PFSK-1 (cell line): ENCODE results near the gene CSF1.

Source experiments
- FOXP2 ChIP-seq: optimal IDR thresholded peaks from 2 replicates; pipeline ENCODE3; 2011; ENCODE audit warnings: borderline replicate concordance, control low read depth, inconsistent platforms; ENCODE audit not compliant: insufficient read depth; ENCODE audit errors: extremely low read length, extremely low read depth
- POLR2AphosphoS5 ChIP-seq: IDR thresholded peaks from 2 replicates; pipeline ENCODE4 v1.6.1; 2012; ENCODE audit warnings: low read depth, mild to moderate bottlenecking, control low read depth, low read length, moderate library complexity
- SIN3A ChIP-seq: IDR thresholded peaks from 2 replicates; pipeline ENCODE4 v1.6.1; 2012; ENCODE audit warnings: mild to moderate bottlenecking, low read length, moderate library complexity, borderline replicate concordance; ENCODE audit not compliant: insufficient read depth
- TAF1 ChIP-seq: IDR thresholded peaks from 2 replicates; pipeline ENCODE4 v1.6.1; 2012; ENCODE audit warnings: low read length, control low read depth, borderline replicate concordance; ENCODE audit not compliant: insufficient read depth
- TF ChIP-seq, protein P1 (sequence below), 2 experiments: IDR thresholded peaks; 2 replicates each; pipeline versions ENCODE4 v1.6.1 to v1.8.0; 2011 to 2012; ENCODE audit warnings: low read depth in 2 of 2, low read length in 2 of 2, control low read depth in 1 of 2, inconsistent platforms in 1 of 2, mild to moderate bottlenecking in 1 of 2, moderate library complexity in 1 of 2; ENCODE audit not compliant: insufficient read depth in 1 of 2

DNA sequence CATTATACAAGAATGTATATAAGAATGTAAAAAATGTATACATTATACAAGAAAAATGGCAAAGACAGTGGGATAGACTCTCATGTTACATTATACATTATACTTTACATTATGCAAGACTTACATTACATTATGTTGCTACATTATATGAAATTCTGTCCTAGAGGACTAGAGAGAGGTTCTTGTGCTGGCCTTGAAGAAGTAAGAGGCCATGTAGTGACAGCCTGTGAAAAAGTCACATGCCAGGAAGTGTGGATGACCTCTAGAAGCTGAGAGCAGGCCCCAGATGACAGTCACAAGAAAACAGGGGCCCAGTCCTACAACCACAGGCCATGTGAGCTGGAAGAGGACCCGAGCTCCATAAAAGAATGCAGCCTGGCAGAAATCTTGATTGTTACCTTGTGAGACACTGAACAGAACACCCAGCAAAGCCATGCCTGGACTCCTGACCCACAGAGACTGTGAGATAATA lies 43.4 kb downstream of the CSF1 start:
- no peak for TF ChIP-seq SIN3A
- no peak for TF ChIP-seq POLR2AphosphoS5
- TF ChIP-seq TAF1: no peak
- TF ChIP-seq, protein P1, sequence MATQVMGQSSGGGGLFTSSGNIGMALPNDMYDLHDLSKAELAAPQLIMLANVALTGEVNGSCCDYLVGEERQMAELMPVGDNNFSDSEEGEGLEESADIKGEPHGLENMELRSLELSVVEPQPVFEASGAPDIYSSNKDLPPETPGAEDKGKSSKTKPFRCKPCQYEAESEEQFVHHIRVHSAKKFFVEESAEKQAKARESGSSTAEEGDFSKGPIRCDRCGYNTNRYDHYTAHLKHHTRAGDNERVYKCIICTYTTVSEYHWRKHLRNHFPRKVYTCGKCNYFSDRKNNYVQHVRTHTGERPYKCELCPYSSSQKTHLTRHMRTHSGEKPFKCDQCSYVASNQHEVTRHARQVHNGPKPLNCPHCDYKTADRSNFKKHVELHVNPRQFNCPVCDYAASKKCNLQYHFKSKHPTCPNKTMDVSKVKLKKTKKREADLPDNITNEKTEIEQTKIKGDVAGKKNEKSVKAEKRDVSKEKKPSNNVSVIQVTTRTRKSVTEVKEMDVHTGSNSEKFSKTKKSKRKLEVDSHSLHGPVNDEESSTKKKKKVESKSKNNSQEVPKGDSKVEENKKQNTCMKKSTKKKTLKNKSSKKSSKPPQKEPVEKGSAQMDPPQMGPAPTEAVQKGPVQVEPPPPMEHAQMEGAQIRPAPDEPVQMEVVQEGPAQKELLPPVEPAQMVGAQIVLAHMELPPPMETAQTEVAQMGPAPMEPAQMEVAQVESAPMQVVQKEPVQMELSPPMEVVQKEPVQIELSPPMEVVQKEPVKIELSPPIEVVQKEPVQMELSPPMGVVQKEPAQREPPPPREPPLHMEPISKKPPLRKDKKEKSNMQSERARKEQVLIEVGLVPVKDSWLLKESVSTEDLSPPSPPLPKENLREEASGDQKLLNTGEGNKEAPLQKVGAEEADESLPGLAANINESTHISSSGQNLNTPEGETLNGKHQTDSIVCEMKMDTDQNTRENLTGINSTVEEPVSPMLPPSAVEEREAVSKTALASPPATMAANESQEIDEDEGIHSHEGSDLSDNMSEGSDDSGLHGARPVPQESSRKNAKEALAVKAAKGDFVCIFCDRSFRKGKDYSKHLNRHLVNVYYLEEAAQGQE (IDR thresholded peaks at IDR 0.05; ENCODE audit: insufficient read depth in 1 of 2, low read depth in 2 of 2, low read length in 2 of 2): no peak
- TF ChIP-seq FOXP2: no peak
